Astrocyte (in vitro differentiated cells and primary cell): ENCODE measurements around the gene GINS3. TPM values are rescaled to one million over a fixed set of nuclear protein-coding genes. Genes with fewer than 3 reads are reported as not detected.

Experiments used
- DNase-seq: peaks from one replicate; pipeline ENCODE4 v3.0.0-alpha.2; 2010; ENCODE audit warnings: low read depth
- FAIRE-seq: peaks from 2 replicates; lab custom pipeline; 2011; peaks lifted over from hg19 to GRCh38; lab: Jason Lieb, UNC
- H2AFZ ChIP-seq: 2 replicates; pipeline ENCODE4 v1.6.0; 2012; ENCODE audit warnings: low read depth, low read length, inconsistent platforms
- H3K27ac ChIP-seq: 2 replicates; pipeline ENCODE4 v1.5.1; 2011; ENCODE audit warnings: low read depth, low read length, inconsistent platforms
- H3K27me3 ChIP-seq: 2 replicates; pipeline ENCODE4 v1.6.0; 2011; ENCODE audit warnings: low read length, inconsistent platforms; ENCODE audit not compliant: insufficient read depth
- H3K36me3 ChIP-seq: 2 replicates; pipeline ENCODE4 v1.5.1; 2011; ENCODE audit warnings: low read length, inconsistent platforms; ENCODE audit not compliant: insufficient read depth
- H3K4me1 ChIP-seq: 2 replicates; pipeline ENCODE4 v1.5.1; 2011; ENCODE audit warnings: low read length, inconsistent platforms; ENCODE audit not compliant: insufficient read depth
- H3K4me2 ChIP-seq: 2 replicates; pipeline ENCODE4 v1.6.0; 2012; ENCODE audit warnings: low read length, inconsistent platforms
- H3K4me3 ChIP-seq: 2 replicates; pipeline ENCODE4 v1.5.1; 2011; ENCODE audit warnings: low read depth, mild to moderate bottlenecking, low read length, inconsistent platforms; ENCODE audit not compliant: insufficient read depth
- H3K79me2 ChIP-seq: 2 replicates; pipeline ENCODE4 v1.6.0; 2012; ENCODE audit warnings: mild to moderate bottlenecking, low read length, inconsistent platforms; ENCODE audit not compliant: insufficient read depth
- H3K9ac ChIP-seq: 2 replicates; pipeline ENCODE4 v1.6.0; 2012; ENCODE audit warnings: mild to moderate bottlenecking, low read length, inconsistent platforms
- H3K9me3 ChIP-seq: 2 replicates; pipeline ENCODE4 v1.5.1; 2012; ENCODE audit warnings: low read depth, mild to moderate bottlenecking, low read length, inconsistent platforms; ENCODE audit not compliant: insufficient read depth
- H4K20me1 ChIP-seq: 2 replicates; pipeline ENCODE4 v1.6.0; 2012; ENCODE audit warnings: low read length, inconsistent platforms; ENCODE audit not compliant: insufficient read depth
- H3K27ac Mint-ChIP-seq: one replicate; pipeline ENCODE4 v1.8.0; 2021; ENCODE audit warnings: mild to moderate bottlenecking, mixed read lengths; ENCODE audit not compliant: unreplicated experiment
- H3K27me3 Mint-ChIP-seq: one replicate; pipeline ENCODE4 v1.8.0; 2021; ENCODE audit warnings: low read depth, mixed read lengths; ENCODE audit not compliant: unreplicated experiment
- H3K36me3 Mint-ChIP-seq: one replicate; pipeline ENCODE4 v1.8.0; 2021; ENCODE audit warnings: low read depth, mixed read lengths; ENCODE audit not compliant: unreplicated experiment
- H3K4me1 Mint-ChIP-seq: one replicate; pipeline ENCODE4 v1.8.0; 2021; ENCODE audit warnings: low read depth, mixed read lengths; ENCODE audit not compliant: unreplicated experiment
- H3K4me3 Mint-ChIP-seq: one replicate; pipeline ENCODE4 v1.8.0; 2021; ENCODE audit warnings: mild to moderate bottlenecking, moderate library complexity, mixed read lengths; ENCODE audit not compliant: unreplicated experiment
- H3K9me3 Mint-ChIP-seq: one replicate; pipeline ENCODE4 v1.8.0; 2021; ENCODE audit warnings: mild to moderate bottlenecking, mixed read lengths; ENCODE audit not compliant: unreplicated experiment
- CTCF ChIP-seq: IDR thresholded peaks from 2 replicates; pipeline ENCODE4 v1.5.1; 2011; ENCODE audit warnings: low read depth, mild to moderate bottlenecking, inconsistent platforms, low read length, moderate library complexity; ENCODE audit not compliant: insufficient read depth
- EZH2 ChIP-seq: IDR thresholded peaks from 2 replicates; pipeline ENCODE4 v1.6.1; 2012; ENCODE audit warnings: mild to moderate bottlenecking, low read length, inconsistent platforms; ENCODE audit not compliant: insufficient read depth
- total RNA-seq: library from RNA; stranded (reverse); gene quantifications from 2 replicates; pipeline ENCODE4 v1.2.1, GENCODE V29; 2021

Gene GINS3
- total RNA-seq, 1 donor from 2014 or later = 3.6 TPM

DNA sequence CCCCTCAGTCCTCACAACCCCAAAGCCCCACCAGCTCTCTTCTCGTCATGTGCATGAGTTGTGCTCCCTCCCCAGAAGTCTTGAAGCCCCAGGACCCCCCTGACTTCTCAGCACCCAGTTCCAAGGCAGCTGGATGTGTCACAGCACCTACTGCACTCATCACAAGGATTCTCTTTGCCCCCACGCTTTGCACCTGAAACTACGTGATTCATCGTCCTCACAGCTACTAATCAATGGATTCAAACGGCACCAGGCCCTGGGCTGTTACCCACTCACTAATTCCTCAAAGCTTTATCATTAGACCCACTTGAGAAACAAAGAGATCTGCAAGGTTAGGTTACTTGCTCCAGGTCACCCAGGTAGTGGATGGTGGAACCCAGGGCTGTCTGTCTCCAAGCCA, 62.6 kb downstream of the GINS3 start:
- TF ChIP-seq CTCF (no peak), EZH2 (no peak)
- peaks cover 40% of the 10 kb centered on the region for H3K27me3 Mint-ChIP-seq
- H3K27ac Mint-ChIP-seq = no peak overlapping the region
- Histone ChIP-seq H3K4me1 (peaks cover 3% of the 10 kb centered on the region), H3K4me3 (no peak overlapping the region), H3K27ac (no peak overlapping the region), H3K79me2 (no peaks in the 10 kb centered on the region), H3K27me3 (peaks cover 11% of the 10 kb centered on the region), H4K20me1 (no peaks in the 10 kb centered on the region), H3K9me3 (no peaks in the 10 kb centered on the region), H3K36me3 (no peaks in the 10 kb centered on the region), H2AFZ (no peak overlapping the region), H3K9ac (no peak overlapping the region), H3K4me2 (no peak overlapping the region)
- no peak overlapping the region for H3K4me3 Mint-ChIP-seq
- no peak for DNase-seq
- H3K9me3 Mint-ChIP-seq = no peaks in the 10 kb centered on the region
- H3K4me1 Mint-ChIP-seq = peaks cover 9% of the 10 kb centered on the region
- peaks cover 2% of the 10 kb centered on the region for H3K36me3 Mint-ChIP-seq
- FAIRE-seq = no peak

Other genes starting within 250 kb of the GINS3 start
- 87.7 and 96.2 TPM in 2 replicates for gene CSNK2A2, start 194.4 kb upstream of the GINS3 start, total RNA-seq
- gene PRSS54, start 97.4 kb upstream of the GINS3 start, total RNA-seq = not detected in 2 replicates
- gene NDRG4, start 107.7 kb downstream of the GINS3 start, total RNA-seq = 21.9 and 22.2 TPM in 2 replicates
- gene SETD6, start 123.0 kb downstream of the GINS3 start, total RNA-seq = 6.7 and 7.4 TPM in 2 replicates
- gene CNOT1, start 237.4 kb downstream of the GINS3 start, total RNA-seq = 181 and 212 TPM in 2 replicates